HG02678 (cell line): ENCODE measurements around the gene LEF1.
"Not testable (repeated sequence)": the region's sequence is repeated elsewhere in the genome, so short reads cannot be mapped to it uniquely, and the experiment has no call there.

Source experiments
- ATAC-seq: cut with Tn5 transposase; IDR thresholded peaks from one replicate; pipeline ENCODE4 v1.9.1; 2021; ENCODE audit warnings: mild to moderate bottlenecking, moderate library complexity; ENCODE audit not compliant: unreplicated experiment

Gene LEF1

DNA sequence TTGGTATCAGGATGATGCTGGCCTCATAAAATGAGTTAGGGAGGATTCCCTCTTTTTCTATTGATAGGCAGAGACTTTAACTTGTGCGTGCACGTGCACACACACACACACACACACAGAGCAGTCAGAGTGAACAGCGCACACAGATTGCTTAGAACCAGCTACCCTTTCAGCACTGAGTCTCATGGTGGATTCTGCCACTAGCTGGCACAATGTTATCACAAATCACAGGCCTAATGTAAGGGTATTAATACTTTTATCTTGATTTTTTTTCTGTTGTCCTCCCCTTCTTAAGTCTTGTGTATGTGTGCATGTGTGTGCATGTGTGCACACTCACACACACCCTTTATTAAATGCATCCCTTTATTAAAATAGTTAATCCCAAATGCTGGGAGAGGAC is 125.8 kb downstream of the LEF1 start:
- ATAC-seq = no peak

DNA sequence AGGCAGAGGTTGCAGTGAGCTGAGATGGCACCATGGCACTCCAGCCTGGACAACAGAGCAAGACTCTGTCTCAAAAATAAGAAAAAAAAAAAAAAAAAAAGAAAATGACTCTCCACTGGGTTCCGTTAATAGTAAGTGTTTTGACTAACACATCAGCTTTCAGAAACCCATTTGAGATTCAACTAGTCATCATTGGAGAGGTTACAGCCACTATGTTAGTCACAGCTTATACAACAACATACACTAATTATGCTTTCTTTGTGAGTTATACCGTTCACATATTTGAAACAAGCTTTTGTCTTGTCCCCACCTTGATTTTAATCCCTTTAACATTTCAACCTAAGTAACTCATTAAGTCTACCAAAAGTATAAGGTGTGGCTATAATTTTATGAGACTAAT is 130.8 kb downstream of the LEF1 start:
- no peak for ATAC-seq

DNA sequence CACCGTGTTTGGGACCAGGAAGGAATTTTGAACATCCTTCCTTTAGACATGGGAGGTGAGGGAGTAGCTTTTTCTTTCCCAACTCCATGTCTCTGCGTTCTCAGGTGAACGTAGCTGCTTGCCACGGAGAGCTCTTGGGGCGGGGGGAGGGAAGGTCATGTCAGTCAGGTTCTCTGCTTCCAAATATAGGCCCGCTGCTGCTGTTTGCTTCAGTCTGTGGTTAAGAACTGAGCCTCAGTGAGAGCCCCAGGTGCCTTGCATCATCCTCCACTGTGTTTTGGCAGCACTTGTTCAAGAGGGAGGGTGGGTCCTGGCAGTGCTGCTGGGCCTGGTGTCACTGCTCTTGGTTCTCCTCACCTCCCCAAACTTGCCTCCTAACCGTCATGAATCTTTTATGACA is 132.5 kb downstream of the LEF1 start:
- peak; percentile 97 for ATAC-seq

DNA sequence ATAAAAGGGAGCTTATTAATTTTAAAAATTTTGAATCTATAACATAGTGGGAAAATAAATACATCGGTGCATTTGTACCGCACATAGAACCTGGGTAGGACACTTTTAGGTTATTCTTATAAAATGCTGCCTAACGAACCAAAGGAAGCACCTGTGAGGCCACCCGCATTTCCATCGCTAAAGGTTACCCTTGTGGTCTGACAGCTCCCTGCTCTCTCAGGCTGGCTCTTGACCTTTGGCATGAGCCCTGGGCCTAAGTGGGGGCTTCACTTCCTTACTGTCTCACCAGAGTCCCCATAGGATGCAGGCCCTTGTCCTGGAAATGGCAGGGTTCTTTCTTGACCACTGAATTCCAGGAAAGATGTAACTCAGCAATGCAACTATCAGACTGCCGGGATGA is 133.0 kb downstream of the LEF1 start:
- peak; percentile 31 for ATAC-seq

DNA sequence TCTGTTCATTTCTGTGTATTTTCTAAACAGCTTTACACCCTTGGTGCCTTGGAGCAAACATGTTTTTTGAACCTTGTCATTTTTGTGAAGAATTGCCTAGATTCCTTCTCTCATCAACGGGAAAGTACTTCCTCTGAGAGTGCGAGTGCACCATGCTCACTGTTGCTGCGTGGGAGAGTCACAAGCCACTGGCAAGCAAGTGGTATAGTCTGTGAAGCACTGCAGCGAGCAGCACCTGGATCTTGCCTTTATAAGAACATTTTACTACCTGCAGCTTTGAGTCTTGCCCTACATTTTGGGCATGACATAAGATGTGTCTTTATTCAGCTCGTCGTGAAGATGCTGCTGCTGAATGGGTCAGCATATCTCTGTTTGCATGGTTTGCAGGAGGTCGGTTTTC is 134.2 kb downstream of the LEF1 start:
- ATAC-seq = no peak

DNA sequence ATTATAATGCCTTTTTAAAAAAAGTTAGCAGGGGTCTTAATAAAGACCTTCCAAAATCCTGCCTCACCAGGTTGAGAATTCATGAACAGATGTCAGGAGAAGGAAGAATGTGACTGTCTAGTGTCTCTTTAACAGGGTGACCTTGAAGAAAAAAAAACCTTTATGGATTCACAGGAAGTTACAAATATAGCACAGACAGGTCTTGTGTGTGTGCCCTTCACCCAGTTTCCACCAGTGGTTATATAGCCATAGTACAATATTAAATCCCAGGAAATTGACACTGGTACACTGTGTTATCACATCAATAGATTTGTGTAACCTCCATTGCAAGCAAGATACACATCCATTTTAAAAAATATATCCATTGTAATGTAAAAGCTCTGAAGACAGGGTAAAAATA is 135.4 kb downstream of the LEF1 start:
- no peak for ATAC-seq

DNA sequence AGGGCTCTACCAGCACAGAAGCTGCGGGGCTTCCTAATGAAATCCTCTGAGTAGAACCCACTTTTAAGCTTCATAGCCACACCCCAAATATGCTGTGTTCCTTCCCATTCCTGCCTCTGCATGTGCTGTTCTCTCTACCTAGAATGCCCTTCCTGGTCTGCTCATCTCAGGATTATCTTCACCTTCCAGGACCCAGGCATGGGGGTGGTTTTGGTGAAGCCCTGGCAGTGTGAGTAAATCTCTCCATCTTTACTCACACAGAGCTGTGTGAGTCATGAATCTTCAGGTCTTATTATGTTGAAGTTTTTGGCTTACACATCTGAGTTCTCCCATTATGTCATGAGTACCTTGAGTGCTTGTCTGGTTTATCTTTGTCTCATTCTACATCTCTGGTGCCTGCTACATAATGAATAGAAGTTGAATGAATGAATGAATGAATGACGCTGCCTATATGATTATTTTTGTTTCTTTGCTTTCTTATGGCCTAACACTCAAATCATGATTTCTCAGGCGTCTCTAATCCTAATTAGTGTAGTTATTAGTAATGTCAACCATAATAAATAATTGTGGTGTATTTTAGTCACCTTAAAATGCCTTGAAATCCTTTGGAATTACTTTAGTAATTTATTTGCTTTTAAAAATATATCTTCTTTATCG is 137.2 kb downstream of the LEF1 start:
- ATAC-seq = no peak

DNA sequence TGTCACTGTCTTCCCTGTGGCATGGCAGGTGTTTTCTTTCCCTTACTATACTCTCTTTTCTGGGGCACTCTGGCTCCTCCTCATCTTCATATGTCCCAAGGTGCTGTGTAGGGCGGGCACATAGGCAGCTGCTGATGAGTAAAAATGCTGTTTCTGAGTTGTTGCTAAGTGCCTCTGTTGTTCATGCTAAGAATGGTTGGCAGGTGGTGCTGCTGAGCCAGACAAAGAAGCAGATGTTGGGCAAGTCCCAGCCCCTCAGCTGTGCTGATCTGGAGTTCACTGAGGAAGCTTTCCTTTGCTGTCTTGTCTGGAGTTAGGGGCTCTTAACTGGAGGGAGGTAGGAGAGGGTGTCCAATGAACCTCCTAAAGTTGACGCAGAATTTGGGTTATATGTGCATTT is 138.4 kb downstream of the LEF1 start:
- peak; percentile 97 for ATAC-seq

DNA sequence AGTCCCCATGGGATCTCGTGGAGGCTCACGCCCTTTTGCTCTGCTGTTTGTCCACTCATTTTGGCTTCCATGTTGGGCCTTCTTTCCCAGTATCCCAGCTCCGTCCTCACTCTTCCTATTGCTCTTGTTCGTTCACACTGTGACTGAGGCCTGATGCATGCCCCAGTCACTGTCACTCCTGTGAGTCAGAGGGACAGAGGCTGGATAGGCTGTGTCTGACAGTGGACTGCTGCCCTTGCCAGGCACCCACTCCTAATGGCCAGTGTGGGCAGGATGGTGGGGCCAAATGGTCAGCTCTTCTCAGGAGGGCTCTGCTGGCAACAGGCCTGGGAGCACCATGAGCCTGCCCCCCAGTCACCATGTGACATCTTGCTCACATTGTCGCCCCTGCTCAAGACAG is 139.0 kb downstream of the LEF1 start:
- ATAC-seq = no peak

DNA sequence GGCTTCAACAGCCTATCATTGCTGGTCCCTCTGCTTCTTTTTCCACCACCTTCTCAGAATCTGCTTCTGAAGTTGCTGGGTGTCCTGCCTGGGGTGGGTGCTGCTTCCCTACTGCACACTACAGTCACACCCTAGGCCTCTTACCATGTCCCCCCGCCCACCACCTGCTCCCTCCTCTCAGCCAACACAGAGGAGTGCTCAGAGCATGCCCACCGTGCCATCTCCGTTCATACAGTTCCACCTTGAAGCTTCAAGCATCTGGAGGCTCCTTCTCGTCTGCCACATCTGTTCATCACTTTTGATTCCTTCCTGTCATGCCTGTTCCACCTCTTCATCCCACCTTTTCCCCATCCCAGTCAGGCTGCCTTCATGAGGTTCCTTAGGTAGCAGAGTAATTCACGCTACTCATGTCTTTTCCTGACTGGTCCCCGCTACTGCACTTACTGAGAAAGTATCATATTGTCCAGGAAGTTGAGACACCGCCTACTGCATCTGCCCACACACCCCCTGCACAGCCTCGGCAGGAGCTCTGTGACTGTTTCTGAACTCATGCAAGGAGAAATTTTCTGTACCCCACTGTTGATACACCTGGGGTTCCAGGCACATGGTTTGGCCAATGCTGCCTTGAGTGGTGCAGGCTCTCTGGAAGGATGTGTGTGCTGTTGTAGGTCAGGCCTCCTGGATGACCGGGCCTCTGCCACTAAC is 139.6 kb downstream of the LEF1 start:
- no peak for ATAC-seq

DNA sequence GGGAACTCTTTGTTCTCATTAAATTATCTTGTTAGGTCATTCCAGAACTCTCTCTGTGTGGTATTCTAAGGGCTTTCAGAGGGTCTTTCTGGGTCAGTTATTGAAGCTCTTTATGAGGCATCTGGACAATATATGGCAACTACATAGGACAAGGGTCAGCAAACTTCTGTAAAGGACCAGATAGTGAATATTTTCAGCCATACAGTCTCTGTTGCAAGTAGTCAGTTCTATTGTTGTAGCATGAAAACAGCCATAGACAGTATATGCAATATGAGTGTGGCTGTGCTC is 143.9 kb downstream of the LEF1 start:
- no peak for ATAC-seq

DNA sequence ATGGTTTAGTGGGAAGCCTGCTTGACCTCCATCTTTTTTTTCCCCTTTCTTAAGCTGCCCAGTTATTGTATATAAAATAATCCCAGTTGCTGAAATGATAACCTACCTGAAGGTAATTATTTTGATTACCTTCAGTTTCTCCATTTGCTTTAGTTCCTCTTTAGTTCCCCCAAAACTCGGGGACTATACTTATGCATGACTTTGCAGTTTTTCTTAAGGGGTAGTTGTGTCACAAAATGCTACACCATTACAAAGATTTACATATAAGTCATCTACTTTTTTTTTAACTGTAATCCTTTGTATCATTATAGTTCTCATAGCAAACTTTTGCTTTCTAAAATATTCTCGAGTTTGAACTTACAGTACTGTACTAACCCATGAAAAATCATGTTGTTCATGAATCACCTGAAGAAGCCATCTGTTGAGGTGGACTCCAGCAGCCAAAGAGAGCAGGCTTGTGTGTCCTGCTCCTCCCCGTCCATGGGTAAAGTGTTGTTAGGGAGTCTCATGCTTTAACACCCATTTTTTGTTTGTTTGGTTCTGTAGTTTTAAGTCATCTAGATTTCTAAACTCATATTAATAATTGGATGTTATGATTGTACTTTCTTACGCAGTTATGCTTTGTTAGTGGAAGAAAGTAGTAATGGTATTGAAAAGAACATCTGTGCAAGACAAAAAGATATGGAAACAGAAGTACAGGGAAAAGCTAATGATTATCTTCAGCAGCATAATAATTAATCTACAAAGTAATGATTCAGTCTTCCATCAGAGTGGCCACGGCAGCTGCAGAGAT is 144.5 kb downstream of the LEF1 start:
- ATAC-seq = no peak

DNA sequence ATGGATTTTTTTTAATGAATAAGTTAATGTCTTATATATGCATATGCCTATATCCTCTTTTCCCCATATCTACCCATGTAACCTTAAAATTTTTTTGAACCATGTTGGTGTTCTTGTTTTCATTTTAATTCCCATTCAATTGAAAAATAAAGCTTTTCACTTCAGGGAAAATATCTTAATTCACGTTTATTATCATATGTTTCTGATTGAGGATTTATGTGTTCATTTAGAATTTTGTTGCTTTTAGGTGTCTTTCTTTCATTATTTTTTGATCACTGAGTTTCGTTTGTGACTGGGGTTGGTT is 149.9 kb downstream of the LEF1 start:
- no peak for ATAC-seq

DNA sequence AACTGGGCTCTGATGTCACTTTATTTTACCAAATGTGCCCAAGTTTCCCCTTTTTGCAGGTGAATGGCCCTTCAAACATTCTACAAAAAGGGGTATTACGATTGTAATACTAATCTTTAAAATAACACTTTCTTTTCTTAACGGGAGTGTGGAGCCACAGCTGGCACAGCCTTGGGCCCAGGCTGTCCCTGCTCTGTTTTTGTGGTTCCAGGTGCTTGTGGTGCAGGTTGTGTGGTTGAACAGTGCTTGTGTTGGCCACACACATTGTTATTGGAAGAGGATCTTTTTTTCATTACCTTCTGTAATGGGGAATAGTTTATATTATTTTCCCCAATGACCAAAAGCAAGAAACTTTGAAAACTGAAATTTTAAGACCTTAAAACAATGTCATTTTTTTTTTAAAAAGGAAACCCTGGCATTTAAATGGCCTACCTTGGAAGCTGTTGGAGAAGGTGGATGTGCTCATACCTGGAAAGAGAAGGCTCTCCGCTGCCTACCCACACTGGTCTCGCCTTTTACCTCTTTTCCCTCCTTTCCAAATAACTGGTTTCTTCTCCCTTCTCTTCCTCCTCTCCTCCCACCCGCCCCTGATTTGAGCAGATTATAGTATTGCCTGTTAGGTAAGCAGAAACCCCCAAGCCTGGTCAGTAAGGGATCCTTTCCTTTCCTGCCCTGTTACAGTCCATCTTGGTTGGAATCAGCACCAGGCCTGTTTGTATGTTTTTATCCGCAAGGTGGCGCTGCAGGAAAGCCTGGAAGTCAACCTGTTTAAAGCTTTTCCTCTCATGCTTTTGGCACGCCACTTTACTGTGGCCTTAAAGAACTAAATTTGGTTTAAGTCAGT is 150.5 kb downstream of the LEF1 start:
- ATAC-seq = peak; percentile 85

DNA sequence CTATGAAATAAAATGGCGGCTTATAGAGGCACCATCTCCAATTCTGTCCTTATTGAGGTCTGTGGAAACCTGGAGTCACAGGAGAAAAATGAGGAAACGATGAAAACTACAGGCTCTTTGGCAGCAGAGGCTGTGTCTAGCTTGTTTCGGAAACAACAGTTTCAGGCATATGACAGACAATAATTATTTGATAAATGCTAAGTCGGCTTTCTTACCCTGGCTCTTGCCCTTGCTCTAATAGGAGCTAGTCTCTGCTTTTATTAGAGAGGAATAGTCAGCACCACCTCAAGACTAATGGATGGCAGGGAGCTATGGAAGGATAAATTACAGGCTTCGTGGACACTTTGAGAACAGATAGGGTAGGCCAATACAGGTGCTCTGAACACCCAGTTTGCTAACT is 154.8 kb downstream of the LEF1 start:
- ATAC-seq = no peak

DNA sequence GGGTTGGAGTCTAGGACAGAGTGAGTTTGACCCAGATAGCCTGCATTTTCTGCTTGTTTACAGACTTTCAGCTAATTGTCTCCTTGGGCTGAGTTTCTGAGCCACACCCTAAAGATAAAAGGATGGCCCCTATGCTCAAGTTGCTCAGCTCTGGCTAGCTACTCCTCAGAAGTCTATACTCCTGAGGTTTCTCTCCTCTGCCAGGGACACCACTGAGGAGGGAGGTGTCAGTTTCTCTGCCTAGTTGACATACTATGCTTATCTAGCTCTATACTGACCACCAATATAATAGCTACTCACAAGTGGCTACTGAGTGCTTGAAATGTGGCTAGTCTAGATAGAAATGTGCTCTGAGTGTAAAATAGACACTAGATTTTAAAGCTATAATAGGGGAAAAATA is 155.4 kb downstream of the LEF1 start:
- no peak for ATAC-seq

DNA sequence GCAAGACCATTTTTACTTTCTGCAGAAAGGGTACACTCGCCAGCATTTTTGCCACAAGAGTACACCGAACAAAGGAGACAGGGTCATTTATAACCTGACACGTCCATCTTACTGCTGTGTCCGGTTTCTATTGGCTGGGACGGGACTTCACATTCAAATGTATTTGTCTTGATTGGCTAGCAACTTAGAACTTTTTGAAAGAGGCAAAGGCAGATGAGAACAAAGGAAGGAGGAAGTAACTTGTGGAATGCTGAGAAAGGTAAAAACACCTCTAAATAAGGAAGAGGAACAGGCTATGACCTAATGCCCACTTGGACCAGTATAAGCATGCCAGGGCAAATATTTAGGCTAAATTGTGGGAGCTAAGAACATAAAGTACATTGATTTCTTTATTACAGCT is 156.3 kb downstream of the LEF1 start:
- not testable (repeated sequence) for ATAC-seq

DNA sequence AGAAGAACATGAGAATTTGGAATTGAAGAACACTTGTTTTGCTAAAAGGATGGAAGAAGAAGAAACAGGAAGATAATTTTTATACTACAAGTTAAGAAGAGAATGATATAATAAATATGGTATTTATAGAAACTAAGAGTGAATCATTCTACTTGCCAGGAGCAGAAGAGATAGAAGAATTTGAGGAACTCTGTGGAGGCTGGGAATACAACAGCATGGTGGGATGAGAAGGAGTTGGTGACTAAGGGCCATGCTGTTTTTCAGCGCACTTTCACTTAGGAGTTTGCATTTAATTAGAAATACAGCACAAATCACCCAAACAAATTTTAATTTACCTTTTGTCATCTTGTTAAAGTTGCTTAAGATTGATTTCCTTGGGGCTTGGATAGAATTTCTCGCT is 158.6 kb downstream of the LEF1 start:
- ATAC-seq = no peak

DNA sequence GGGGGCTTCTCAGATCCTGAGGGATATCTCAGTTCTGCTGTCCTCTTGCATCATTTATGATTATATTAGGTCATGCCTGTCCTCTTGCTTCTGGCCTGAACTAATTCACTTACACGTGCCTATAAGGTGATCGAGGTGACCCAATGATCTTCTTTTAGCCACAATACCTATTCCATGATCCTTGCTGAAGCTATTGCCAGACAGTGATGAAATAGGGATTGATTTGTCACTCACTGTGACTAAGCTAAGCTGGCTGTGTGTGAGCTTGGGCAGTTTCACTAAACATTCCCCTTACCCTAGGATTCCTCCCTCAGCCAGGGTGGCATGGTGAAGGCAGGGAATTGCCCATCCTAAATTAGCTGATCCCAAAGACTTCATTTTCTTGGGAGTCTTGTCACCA is 160.0 kb downstream of the LEF1 start:
- no peak for ATAC-seq

DNA sequence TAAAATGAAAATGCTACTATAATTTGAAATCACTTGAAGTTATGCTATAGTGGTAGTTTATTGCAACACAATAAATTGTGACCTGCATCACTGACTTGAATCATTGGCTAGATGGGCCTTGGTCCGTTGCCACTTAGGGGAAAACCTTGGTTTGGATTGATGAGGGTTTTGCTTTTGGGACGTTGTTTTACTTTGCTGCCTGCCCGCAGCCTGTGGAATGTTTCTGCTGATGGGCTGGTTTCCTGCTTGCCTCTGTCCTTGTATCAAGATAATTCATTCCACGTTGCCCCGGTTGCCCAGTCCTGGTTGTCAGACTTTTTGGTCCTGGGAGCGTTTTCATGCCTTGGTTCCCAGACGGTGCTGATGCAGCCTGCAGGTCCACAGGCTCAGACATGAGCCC is 160.7 kb downstream of the LEF1 start:
- ATAC-seq = no peak

DNA sequence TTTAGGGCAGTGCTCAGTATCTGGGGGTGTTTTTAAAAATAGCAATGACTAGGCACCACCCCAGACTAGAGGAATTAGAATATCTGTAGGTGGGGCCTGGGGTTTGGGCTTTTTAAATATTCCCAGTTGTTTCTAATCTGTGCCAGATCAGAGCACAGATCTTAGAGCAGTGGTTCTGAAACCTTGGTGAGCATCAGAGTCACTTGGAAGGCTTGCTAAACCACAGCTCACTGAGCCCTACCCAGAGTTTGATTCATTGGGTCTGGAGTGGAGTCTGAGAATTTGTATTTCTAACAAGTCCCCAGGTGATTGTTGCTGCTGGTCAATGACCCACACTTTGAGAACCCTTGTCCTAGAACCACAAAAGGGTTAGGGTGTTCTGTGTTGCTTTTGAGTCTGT is 162.4 kb downstream of the LEF1 start:
- no peak for ATAC-seq

DNA sequence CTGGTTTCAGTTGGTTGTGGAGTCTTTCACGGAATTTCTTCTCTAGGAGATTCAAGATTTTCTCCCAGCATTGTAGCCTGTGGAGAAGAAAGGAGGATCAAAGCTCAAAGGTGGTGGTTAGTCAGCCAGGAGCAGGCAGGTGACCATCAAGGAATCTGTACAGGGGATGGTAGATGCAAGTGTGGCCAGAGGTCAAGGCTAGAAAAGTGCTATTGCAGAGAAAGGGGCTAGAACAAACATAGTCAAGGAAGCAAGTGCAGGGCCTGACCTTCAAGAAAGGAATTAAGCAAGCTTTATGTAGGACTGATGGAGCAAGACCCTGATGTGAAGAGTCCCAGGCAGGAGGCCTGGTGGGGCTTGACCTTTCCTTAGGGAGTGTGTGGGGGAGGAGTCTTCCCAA is 162.9 kb downstream of the LEF1 start:
- no peak for ATAC-seq
